ENCODE results near the gene NUP133.
"Not testable (repeated sequence)": the region's sequence is repeated elsewhere in the genome, so short reads cannot be mapped to it uniquely, and the experiment has no call there.

NUP133 gene

GRCh38 chr1:229448354-229448753 lies 59.8 kb downstream of the NUP133 start:
- DNase-seq (ENCODE audit: low read depth) = no peak

- no peak for DNase-seq (ENCODE audit: low read depth)
Observed at GRCh38 chr1:229447809-229448252, 60.3 kb downstream of the NUP133 start.

- no peak for DNase-seq (ENCODE audit: low read depth)
Observed at GRCh38 chr1:229445828-229446227, 62.3 kb downstream of the NUP133 start.

GRCh38 chr1:229440851-229441537 lies 67.1 kb downstream of the NUP133 start:
- no peak for DNase-seq (ENCODE audit: low read depth)

GRCh38 chr1:229438021-229438420 lies 70.1 kb downstream of the NUP133 start:
- DNase-seq (ENCODE audit: low read depth) = no peak

- no peak for DNase-seq (ENCODE audit: low read depth)
Observed at GRCh38 chr1:229437443-229437842, 70.7 kb downstream of the NUP133 start.

- DNase-seq (ENCODE audit: low read depth) = no peak
Observed at GRCh38 chr1:229436201-229436600, 71.9 kb downstream of the NUP133 start.

GRCh38 chr1:229434641-229435051 lies 73.5 kb downstream of the NUP133 start:
- no peak for DNase-seq (ENCODE audit: low read depth)

- DNase-seq (ENCODE audit: low read depth) = no peak
Observed at GRCh38 chr1:229434005-229434640, 74.0 kb downstream of the NUP133 start, which contains the start of gene ACTA1. Gene ACTA1 (minus strand): TSS chr1:229434094. CDS start chr1:229433115, 979 bp downstream.

- DNase-seq (ENCODE audit: low read depth) = no peak
Observed at GRCh38 chr1:229433364-229434004, 74.7 kb downstream of the NUP133 start.

- DNase-seq (ENCODE audit: low read depth) = no peak
Observed at GRCh38 chr1:229432905-229433304, 75.2 kb downstream of the NUP133 start.

- no peak for DNase-seq (ENCODE audit: low read depth)
Observed at GRCh38 chr1:229432116-229432461, 76.1 kb downstream of the NUP133 start.

GRCh38 chr1:229431284-229432115 lies 76.6 kb downstream of the NUP133 start:
- DNase-seq (ENCODE audit: low read depth) = no peak

- DNase-seq (ENCODE audit: low read depth) = no peak
Observed at GRCh38 chr1:229430761-229431283, 77.3 kb downstream of the NUP133 start.

- no peak for DNase-seq (ENCODE audit: low read depth)
Observed at GRCh38 chr1:229428256-229428655, 79.9 kb downstream of the NUP133 start.

- no peak for DNase-seq (ENCODE audit: low read depth)
Observed at GRCh38 chr1:229427572-229427971, 80.6 kb downstream of the NUP133 start.

- no peak for DNase-seq (ENCODE audit: low read depth)
Observed at GRCh38 chr1:229425564-229426159, 82.5 kb downstream of the NUP133 start.

GRCh38 chr1:229420765-229421164 lies 87.4 kb downstream of the NUP133 start:
- DNase-seq (ENCODE audit: low read depth) = no peak

GRCh38 chr1:229420224-229420623 lies 87.9 kb downstream of the NUP133 start:
- DNase-seq (ENCODE audit: low read depth) = no peak

GRCh38 chr1:229418586-229418985 lies 89.6 kb downstream of the NUP133 start:
- DNase-seq (ENCODE audit: low read depth) = not testable (repeated sequence)

- not testable (repeated sequence) for DNase-seq (ENCODE audit: low read depth)
Observed at GRCh38 chr1:229412810-229413209, 95.3 kb downstream of the NUP133 start.

- DNase-seq (ENCODE audit: low read depth) = no peak
Observed at GRCh38 chr1:229412056-229412455, 96.1 kb downstream of the NUP133 start.
